B cell (primary cell): ENCODE results near the gene NDUFB10. TPM values are rescaled to one million over a fixed set of nuclear protein-coding genes. Genes with fewer than 3 reads are reported as not detected.
A peak's percentile ranks its signal among the peaks of the same experiment; 100 is the strongest.

Source experiments
- ATAC-seq: fragments of 200-7000 bp; cut with Tn5 transposase; one replicate; pipeline ENCODE4 v1.10.0; 2021; ENCODE audit warnings: low read depth, mild to moderate bottlenecking, moderate number of reproducible peaks, moderate library complexity
- CTCF ChIA-PET: fragments of 350-600 bp; sonication (Branson Sonifier 250); formaldehyde crosslinking; loops from one replicate; lab custom pipeline; 2021; ENCODE audit warnings: antibody characterized with exemption, inconsistent platforms; lab: Charles Lee
- POLR2A ChIA-PET: fragments of 350-600 bp; sonication (Branson Sonifier 250); formaldehyde crosslinking; loops from one replicate; lab custom pipeline; 2021; ENCODE audit warnings: antibody characterized with exemption; lab: Charles Lee
- DNase-seq: peaks from one replicate; pipeline ENCODE4 v3.0.0; 2013
- H2AFZ ChIP-seq: 2 replicates; pipeline ENCODE4 v1.6.1; 2012; ENCODE audit warnings: mild to moderate bottlenecking, low read depth, low read length; ENCODE audit not compliant: insufficient read depth, poor library complexity, severe bottlenecking
- H3K27ac ChIP-seq, 2 donors: 1 replicate in 1 of 2; 2 replicates in 1 of 2; pipeline ENCODE4 v1.5.1; 2012 to 2013; ENCODE audit warnings: low read length in 2 of 2, mild to moderate bottlenecking in 2 of 2, moderate library complexity in 1 of 2
- H3K27me3 ChIP-seq, 4 experiments: fragments of 200-600 bp in 1 of 4; sonication (generic) in 1 of 4; replicated peaks in 1 of 4; 1 replicate in 2 of 4; 2 replicates in 2 of 4; pipeline versions ENCODE4 v1.6.1 to v1.7.0; 2013 to 2016; ENCODE audit warnings: low read length in 3 of 4, mild to moderate bottlenecking in 2 of 4, mixed read lengths in 1 of 4, moderate library complexity in 1 of 4; ENCODE audit not compliant: insufficient read depth in 4 of 4, control insufficient read depth in 3 of 4; ENCODE audit errors: control extremely low read depth in 1 of 4
- H3K36me3 ChIP-seq, 2 experiments: replicated peaks in 1 of 2; 1 replicate in 1 of 2; 2 replicates in 1 of 2; pipeline versions ENCODE4 v1.6.1 to v1.7.1; 2013; ENCODE audit warnings: low read length in 1 of 2; ENCODE audit not compliant: insufficient read depth in 2 of 2, control insufficient read depth in 1 of 2; ENCODE audit errors: control extremely low read depth in 1 of 2, extremely low read depth in 1 of 2
- H3K4me1 ChIP-seq, 2 donors: fragments of 200-600 bp in 1 of 2; sonication (generic) in 1 of 2; 1 replicate in 1 of 2; 2 replicates in 1 of 2; pipeline versions ENCODE4 v1.5.1 to v1.6.1; 2013 to 2017; ENCODE audit warnings: low read length in 2 of 2; ENCODE audit not compliant: control insufficient read depth in 2 of 2, insufficient read depth in 2 of 2
- H3K4me2 ChIP-seq: replicated peaks from 2 replicates; pipeline ENCODE3; 2012; ENCODE audit warnings: mild to moderate bottlenecking, low read depth, low read length; ENCODE audit not compliant: poor library complexity, severe bottlenecking
- H3K4me3 ChIP-seq, 5 experiments: fragments of 200-600 bp in 1 of 5; sonication (generic) in 1 of 5; 1 replicate in 3 of 5; 2 replicates in 2 of 5; pipeline versions ENCODE4 v1.5.1 to v1.7.0; 2011 to 2016; ENCODE audit warnings: low read length in 4 of 5, mild to moderate bottlenecking in 4 of 5, low read depth in 2 of 5, control low read depth in 1 of 5, moderate library complexity in 1 of 5; ENCODE audit not compliant: insufficient read depth in 1 of 5; ENCODE audit errors: control extremely low read depth in 1 of 5, extremely low read depth in 1 of 5
- H3K79me2 ChIP-seq: fragments of 200-600 bp; sonication (generic); one replicate; pipeline ENCODE4 v1.6.0; 2016; ENCODE audit warnings: low read length; ENCODE audit not compliant: control insufficient read depth, insufficient read depth
- H3K9ac ChIP-seq: fragments of 200-600 bp; sonication (generic); 2 replicates; pipeline ENCODE4 v1.6.1; 2017; ENCODE audit warnings: mild to moderate bottlenecking, low read length, moderate library complexity
- H3K9me3 ChIP-seq, 3 donors: one replicate each; pipeline versions ENCODE4 v1.6.1 to v1.7.1; 2013; ENCODE audit warnings: low read length in 2 of 3; ENCODE audit not compliant: control insufficient read depth in 2 of 3, insufficient read depth in 1 of 3; ENCODE audit errors: control extremely low read depth in 1 of 3
- H4K20me1 ChIP-seq: 2 replicates; pipeline ENCODE4 v1.6.0; 2012; ENCODE audit warnings: mild to moderate bottlenecking, low read length; ENCODE audit not compliant: insufficient read depth, control insufficient read depth, poor library complexity, severe bottlenecking
- H3K27ac Mint-ChIP-seq: one replicate; pipeline ENCODE4 v1.8.0; 2021; ENCODE audit warnings: mixed read lengths
- H3K27me3 Mint-ChIP-seq: one replicate; pipeline ENCODE4 v1.8.0; 2021; ENCODE audit warnings: mixed read lengths
- H3K4me1 Mint-ChIP-seq: one replicate; pipeline ENCODE4 v1.8.0; 2021; ENCODE audit warnings: mixed read lengths
- H3K4me3 Mint-ChIP-seq: one replicate; pipeline ENCODE4 v1.8.0; 2021; ENCODE audit warnings: mixed read lengths
- H3K9me3 Mint-ChIP-seq: one replicate; pipeline ENCODE4 v1.8.0; 2022; ENCODE audit warnings: mixed read lengths; ENCODE audit not compliant: insufficient read depth
- CTCF ChIP-seq: fragments of 200-600 bp; IDR thresholded peaks from one replicate; pipeline ENCODE4 v1.8.0; 2022; ENCODE audit warnings: antibody characterized with exemption, mild to moderate bottlenecking
- EZH2 ChIP-seq: IDR thresholded peaks from 2 replicates; pipeline ENCODE4 v1.6.1; 2012; ENCODE audit warnings: borderline replicate concordance, low read depth, mild to moderate bottlenecking, moderate library complexity, low read length; ENCODE audit not compliant: insufficient read depth, poor library complexity, severe bottlenecking
- WGBS: methylation state at CpG from one replicate; pipeline ENCODE4 v1.1.5; 2013; ENCODE audit warnings: missing lambda C conversion rate; ENCODE audit not compliant: insufficient coverage; 5-methylcytosine and 5-hydroxymethylcytosine counted together
- intact Hi-C: fragments of 100-400 bp; cut with micrococcal nuclease; formaldehyde crosslinking; loops from one replicate; pipeline ENCODE4 v1.10.0; 2022
- polyA plus RNA-seq: library from polyadenylated mRNA; depleted of rRNA; stranded (reverse); fragments of >200 nt; gene quantifications from 2 replicates; pipeline ENCODE4 v1.2.3, GENCODE V29; 2012
- total RNA-seq, 2 donors: library from RNA; stranded (reverse); fragments of 120-200 nt in 1 of 2; gene quantifications; 1 replicate in 1 of 2; 2 replicates in 1 of 2; pipeline versions ENCODE4 v1.2.3 to v1.2.4, GENCODE V29; 2013 to 2022

NDUFB10 gene
- total and polyA plus RNA-seq, 2 donors (not counting 1 experiment from before 2014, with no cell fraction given) = 70.4 to 92.6 TPM

DNA sequence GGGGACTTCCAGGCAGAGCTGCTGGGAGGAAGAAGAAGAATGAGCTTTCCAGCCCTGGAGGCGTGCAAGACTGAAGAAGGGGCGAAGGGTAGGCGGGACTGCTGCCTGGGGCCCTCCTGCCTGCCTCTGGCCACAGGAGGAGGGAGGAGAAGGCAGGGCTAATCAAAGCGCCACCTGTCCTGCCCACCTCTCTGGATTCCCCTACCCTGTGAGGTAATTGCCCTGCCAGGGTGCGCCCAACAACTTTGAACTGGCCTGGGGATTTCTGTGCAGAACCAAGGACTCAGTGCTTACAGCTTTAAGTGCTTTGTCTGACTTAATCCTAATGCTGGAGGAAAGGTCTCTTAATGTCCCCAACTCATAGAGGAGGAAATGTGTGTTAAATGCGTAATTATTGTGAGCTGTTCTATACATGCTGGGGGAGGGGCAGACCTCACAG is 22.1 kb downstream of the NDUFB10 start, which contains the start of gene NOXO1:
Gene NOXO1, minus strand, starts transcription at position 72 of the 439 bp plus-strand sequence. CDS start 290 bp downstream, outside the sequence.
- no peak within 1 kb of the TSS for H3K4me2 ChIP-seq
- H3K9ac ChIP-seq = no peak within 1 kb of the TSS
- TF ChIP-seq EZH2 (no peak), CTCF (no peak)
- no peaks in the 10 kb centered on the region for H3K79me2 ChIP-seq
- peaks cover 9% of the 10 kb centered on the region for H4K20me1 ChIP-seq
- WGBS = 48% methylated on average over 5 of the region's 6 CpGs
- H3K27me3 ChIP-seq = peaks cover 0 to 57% (median 19%) of the 10 kb centered on the region in 4 experiments
- intact Hi-C loops = no loop called here
- H3K27ac ChIP-seq = no peak within 1 kb of the TSS
- peaks cover 22% of the 10 kb centered on the region for H3K4me1 Mint-ChIP-seq
- ChIA-PET POLR2A (interaction anchor here (0.6 to 3.5 kb wide), 4 partner anchors 10 to 169 kb away, joined by 3 to 15 read pairs (median 6); partner anchors contain the start of genes RPS2 and TBL3), CTCF (interaction anchor here (0.9 to 1.0 kb wide), 2 partner anchors 22 to 174 kb away, joined by 3 read pairs; no protein-coding TSS in a partner anchor)
- ATAC-seq (no peak), DNase-seq (peak; percentile 56)
- no peaks in the 10 kb centered on the region for H3K9me3 Mint-ChIP-seq
- peak within 1 kb of the TSS; percentile 49 for H3K4me3 Mint-ChIP-seq
- no peak within 1 kb of the TSS for H2AFZ ChIP-seq
- H3K27me3 Mint-ChIP-seq = peaks cover 6% of the 10 kb centered on the region
- H3K27ac Mint-ChIP-seq = peak within 1 kb of the TSS; percentile 56
- peaks cover 16 to 35% of the 10 kb centered on the region in 2 donors for H3K4me1 ChIP-seq
- no peak within 1 kb of the TSS for H3K4me3 ChIP-seq
- H3K9me3 ChIP-seq = peaks cover 0 to 4% (median 0%) of the 10 kb centered on the region in 3 donors
- H3K36me3 ChIP-seq = peaks cover 0 to 29% of the 10 kb centered on the region in 2 experiments

DNA sequence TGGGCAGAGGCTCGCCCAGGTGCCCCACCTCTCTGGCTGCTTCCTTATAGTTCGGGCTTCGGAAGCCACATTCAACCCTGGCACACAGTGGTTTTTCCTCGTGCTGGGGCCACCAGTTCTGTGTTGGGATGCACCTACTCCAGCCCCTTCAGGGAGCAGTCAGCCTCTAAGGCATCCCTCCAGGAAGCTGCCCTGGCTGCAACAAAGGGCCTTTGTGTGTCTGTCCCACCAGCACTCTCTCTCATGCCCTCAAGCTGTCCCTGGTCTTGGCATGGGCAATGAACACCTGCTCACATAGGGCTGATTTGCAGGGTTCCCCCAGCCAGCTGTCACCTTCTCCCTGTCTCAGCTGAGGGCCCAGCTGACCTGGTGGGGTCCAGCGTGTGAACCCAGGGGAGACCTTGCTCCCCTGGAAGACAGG is 22.7 kb downstream of the NDUFB10 start:
- H3K27ac Mint-ChIP-seq = peak overlapping the region; percentile 56
- ATAC-seq = no peak
- intact Hi-C loops = no loop called here
- ChIA-PET CTCF (interaction anchor here (0.9 to 1.0 kb wide), 3 partner anchors 22 to 173 kb away, joined by 3 to 6 read pairs (median 3); no protein-coding TSS in a partner anchor), POLR2A (interaction anchor here (0.6 to 3.5 kb wide), 5 partner anchors 10 to 168 kb away, joined by 3 to 15 read pairs (median 6); partner anchors contain the start of genes RPS2 and TBL3)
- Histone ChIP-seq H3K4me1 (peaks cover 16 to 35% of the 10 kb centered on the region in 2 donors), H3K36me3 (peaks cover 0 to 23% of the 10 kb centered on the region in 2 experiments), H3K27me3 (peaks cover 0 to 53% (median 19%) of the 10 kb centered on the region in 4 experiments), H3K4me3 (no peak overlapping the region), H4K20me1 (peaks cover 3% of the 10 kb centered on the region), H3K79me2 (no peaks in the 10 kb centered on the region), H3K27ac (no peak overlapping the region), H2AFZ (no peak overlapping the region), H3K9me3 (peaks cover 0 to 4% (median 0%) of the 10 kb centered on the region in 3 donors), H3K9ac (no peak overlapping the region), H3K4me2 (no peak overlapping the region)
- WGBS = 55% methylated on average over 4 of the region's 5 CpGs
- H3K27me3 Mint-ChIP-seq = peaks cover 6% of the 10 kb centered on the region
- no peak for TF ChIP-seq CTCF
- TF ChIP-seq EZH2 = no peak
- peak overlapping the region; percentile 49 for H3K4me3 Mint-ChIP-seq
- H3K4me1 Mint-ChIP-seq = peaks cover 22% of the 10 kb centered on the region
- no peaks in the 10 kb centered on the region for H3K9me3 Mint-ChIP-seq
- DNase-seq = no peak
